ENCODE results near the gene ZNF519.
A peak's percentile ranks its signal among the peaks of the same experiment; 100 is the strongest.
"Not testable (repeated sequence)": the region's sequence is repeated elsewhere in the genome, so short reads cannot be mapped to it uniquely, and the experiment has no call there.

ZNF519 gene

GRCh38 chr18:14132271-14132700 is at the start of gene ZNF519:
Gene ZNF519 (minus strand): TSS chr18:14132435. CDS start chr18:14132277, 158 bp downstream.
- DNase-seq (ENCODE audit: low read depth), result peak; percentile 98

- DNase-seq (ENCODE audit: low read depth), result no peak
These were observed 47.1 kb upstream of the ZNF519 start for GRCh38 chr18:14179306-14179705.

- peak; percentile 15 for DNase-seq (ENCODE audit: low read depth)
These were observed 46.3 kb upstream of the ZNF519 start for GRCh38 chr18:14178321-14179196.

GRCh38 chr18:14177540-14178320 is 45.5 kb upstream of the ZNF519 start:
- DNase-seq (ENCODE audit: low read depth), result not testable (repeated sequence)

GRCh38 chr18:14175404-14175803 is 43.2 kb upstream of the ZNF519 start:
- not testable (repeated sequence) for DNase-seq (ENCODE audit: low read depth)

- DNase-seq (ENCODE audit: low read depth), result no peak
These were observed 42.5 kb upstream of the ZNF519 start for GRCh38 chr18:14174706-14175085.

GRCh38 chr18:14174002-14174705 is 41.9 kb upstream of the ZNF519 start:
- DNase-seq (ENCODE audit: low read depth), result not testable (repeated sequence)

- not testable (repeated sequence) for DNase-seq (ENCODE audit: low read depth)
These were observed 41.1 kb upstream of the ZNF519 start for GRCh38 chr18:14173116-14173951.

- not testable (repeated sequence) for DNase-seq (ENCODE audit: low read depth)
These were observed 40.2 kb upstream of the ZNF519 start for GRCh38 chr18:14172142-14173115.

GRCh38 chr18:14171301-14172141 is 39.3 kb upstream of the ZNF519 start:
- not testable (repeated sequence) for DNase-seq (ENCODE audit: low read depth)

- DNase-seq (ENCODE audit: low read depth), result not testable (repeated sequence)
These were observed 38.3 kb upstream of the ZNF519 start for GRCh38 chr18:14170367-14171036.

- not testable (repeated sequence) for DNase-seq (ENCODE audit: low read depth)
These were observed 30.7 kb upstream of the ZNF519 start for GRCh38 chr18:14162915-14163314.

GRCh38 chr18:14151564-14152113 is 19.4 kb upstream of the ZNF519 start:
- DNase-seq (ENCODE audit: low read depth), result not testable (repeated sequence)

GRCh38 chr18:14150766-14151165 is 18.5 kb upstream of the ZNF519 start:
- DNase-seq (ENCODE audit: low read depth), result not testable (repeated sequence)

- not testable (repeated sequence) for DNase-seq (ENCODE audit: low read depth)
These were observed 17.7 kb upstream of the ZNF519 start for GRCh38 chr18:14149916-14150420.

- not testable (repeated sequence) for DNase-seq (ENCODE audit: low read depth)
These were observed 17.1 kb upstream of the ZNF519 start for GRCh38 chr18:14149121-14149850.
